BJ (cell line): Measurements from ENCODE around the gene NELL1. TPM values are rescaled to one million over a fixed set of nuclear protein-coding genes. Genes with fewer than 3 reads are reported as not detected.

Experiments
- CTCF ChIA-PET: fragments of 350-600 bp; formaldehyde crosslinking; extraction: SDS; loops from one replicate; lab custom pipeline; 2021; ENCODE audit warnings: antibody characterized with exemption, inconsistent platforms; lab: Yijun Ruan, JAX
- POLR2A ChIA-PET: fragments of 300-600 bp; sonication (Branson Sonifier 250); formaldehyde crosslinking; extraction: SDS; loops from one replicate; lab custom pipeline; 2021; ENCODE audit warnings: antibody characterized with exemption; lab: Charles Lee
- DNase-seq: peaks from one replicate; pipeline ENCODE4 v3.0.0-alpha.2; 2011; ENCODE audit warnings: low read depth
- H3K27me3 ChIP-seq: 2 replicates; pipeline ENCODE4 v1.6.0; 2011; ENCODE audit warnings: low read length; ENCODE audit not compliant: control insufficient read depth, insufficient read depth
- H3K36me3 ChIP-seq: 2 replicates; pipeline ENCODE4 v1.5.1; 2011; ENCODE audit warnings: low read length; ENCODE audit not compliant: control insufficient read depth, insufficient read depth
- H3K4me3 ChIP-seq: 2 replicates; pipeline ENCODE4 v1.5.1; 2011; ENCODE audit warnings: low read depth, mild to moderate bottlenecking, control low read depth, low read length
- polyA plus RNA-seq: library from polyadenylated mRNA; depleted of rRNA; stranded (reverse); fragments of >200 nt; gene quantifications from 2 replicates; pipeline ENCODE4 v1.2.3, GENCODE V29; 2011
- TF ChIP-seq, protein P1 (sequence below): IDR thresholded peaks from 2 replicates; pipeline ENCODE4 v1.5.1; 2011; ENCODE audit warnings: low read depth, mild to moderate bottlenecking, control low read depth, inconsistent platforms, low read length, moderate library complexity; ENCODE audit not compliant: insufficient read depth

Gene NELL1
- polyA plus RNA-seq, 1 experiment: not detected

- Histone ChIP-seq H3K27me3 (no peaks in the 10 kb centered on the region), H3K4me3 (no peak overlapping the region), H3K36me3 (no peaks in the 10 kb centered on the region)
- POLR2A ChIA-PET: no interaction called here
- DNase-seq: no peak
- TF ChIP-seq, protein P1, sequence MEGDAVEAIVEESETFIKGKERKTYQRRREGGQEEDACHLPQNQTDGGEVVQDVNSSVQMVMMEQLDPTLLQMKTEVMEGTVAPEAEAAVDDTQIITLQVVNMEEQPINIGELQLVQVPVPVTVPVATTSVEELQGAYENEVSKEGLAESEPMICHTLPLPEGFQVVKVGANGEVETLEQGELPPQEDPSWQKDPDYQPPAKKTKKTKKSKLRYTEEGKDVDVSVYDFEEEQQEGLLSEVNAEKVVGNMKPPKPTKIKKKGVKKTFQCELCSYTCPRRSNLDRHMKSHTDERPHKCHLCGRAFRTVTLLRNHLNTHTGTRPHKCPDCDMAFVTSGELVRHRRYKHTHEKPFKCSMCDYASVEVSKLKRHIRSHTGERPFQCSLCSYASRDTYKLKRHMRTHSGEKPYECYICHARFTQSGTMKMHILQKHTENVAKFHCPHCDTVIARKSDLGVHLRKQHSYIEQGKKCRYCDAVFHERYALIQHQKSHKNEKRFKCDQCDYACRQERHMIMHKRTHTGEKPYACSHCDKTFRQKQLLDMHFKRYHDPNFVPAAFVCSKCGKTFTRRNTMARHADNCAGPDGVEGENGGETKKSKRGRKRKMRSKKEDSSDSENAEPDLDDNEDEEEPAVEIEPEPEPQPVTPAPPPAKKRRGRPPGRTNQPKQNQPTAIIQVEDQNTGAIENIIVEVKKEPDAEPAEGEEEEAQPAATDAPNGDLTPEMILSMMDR: no peak
- CTCF ChIA-PET: no interaction called here
Observed at GRCh38 chr11:20759541-20759940, 90.2 kb downstream of the NELL1 start.

DNA sequence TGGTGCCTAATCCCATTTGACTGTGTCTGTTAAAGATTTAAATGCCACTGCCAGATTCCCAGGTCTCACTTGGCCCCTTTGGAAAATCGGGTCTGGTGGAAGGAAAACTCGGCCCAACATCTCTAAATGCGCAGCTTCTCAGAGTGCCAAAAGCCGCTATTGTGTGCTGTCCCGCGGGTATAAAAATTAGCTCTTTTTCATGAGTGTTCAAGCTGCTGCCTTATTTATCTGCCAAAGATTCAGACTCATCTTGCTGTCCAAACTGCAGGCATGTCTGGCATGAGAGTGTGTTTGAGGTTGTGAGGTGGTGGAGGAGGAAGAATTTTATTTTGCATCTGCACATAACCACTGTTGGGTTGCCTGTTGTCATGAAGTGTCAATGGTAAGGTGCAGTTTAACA, 91.4 kb downstream of the NELL1 start:
- TF ChIP-seq, protein P1: no peak
- Histone ChIP-seq H3K4me3 (no peak overlapping the region), H3K27me3 (no peaks in the 10 kb centered on the region), H3K36me3 (no peaks in the 10 kb centered on the region)
- POLR2A ChIA-PET: no interaction called here
- CTCF ChIA-PET: no interaction called here
- no peak for DNase-seq

DNA sequence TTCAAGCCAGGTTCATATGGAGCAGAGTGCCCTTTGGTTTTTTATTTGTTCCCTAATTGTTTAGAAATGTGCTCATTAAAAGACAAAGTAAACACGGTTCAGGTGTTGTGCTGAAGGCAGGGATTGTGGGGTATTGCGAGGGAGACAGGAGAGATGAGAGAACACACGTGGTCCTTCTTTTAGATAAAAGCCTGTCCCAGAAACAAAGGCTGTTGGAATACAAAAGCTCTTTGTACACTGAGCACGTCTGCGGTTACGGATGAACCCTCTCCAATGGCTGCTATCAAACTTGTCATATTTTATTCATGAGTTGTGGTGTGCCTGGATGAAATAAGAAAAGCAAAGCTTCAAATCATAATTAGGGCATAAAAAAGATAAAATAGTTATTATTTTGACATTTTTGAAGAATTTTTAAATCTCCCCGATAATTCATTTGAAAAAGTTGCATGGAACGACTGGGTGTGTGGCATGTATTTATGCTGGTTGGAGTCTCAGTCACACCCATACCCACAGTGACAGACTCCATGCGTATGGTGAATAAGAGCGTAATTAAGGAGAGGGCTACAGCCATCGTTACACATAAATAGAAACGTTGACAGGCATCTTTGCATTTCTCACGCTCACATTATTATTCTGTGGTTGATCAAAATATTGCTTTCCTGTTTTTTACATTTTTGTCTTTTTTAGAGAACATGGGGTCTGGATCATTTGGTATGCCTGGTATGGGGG, 92.9 kb downstream of the NELL1 start:
- ChIA-PET CTCF (no interaction called here), POLR2A (no interaction called here)
- no peak for DNase-seq
- no peak overlapping the region for H3K4me3 ChIP-seq
- no peaks in the 10 kb centered on the region for H3K36me3 ChIP-seq
- TF ChIP-seq, protein P1: no peak
- no peaks in the 10 kb centered on the region for H3K27me3 ChIP-seq

DNA sequence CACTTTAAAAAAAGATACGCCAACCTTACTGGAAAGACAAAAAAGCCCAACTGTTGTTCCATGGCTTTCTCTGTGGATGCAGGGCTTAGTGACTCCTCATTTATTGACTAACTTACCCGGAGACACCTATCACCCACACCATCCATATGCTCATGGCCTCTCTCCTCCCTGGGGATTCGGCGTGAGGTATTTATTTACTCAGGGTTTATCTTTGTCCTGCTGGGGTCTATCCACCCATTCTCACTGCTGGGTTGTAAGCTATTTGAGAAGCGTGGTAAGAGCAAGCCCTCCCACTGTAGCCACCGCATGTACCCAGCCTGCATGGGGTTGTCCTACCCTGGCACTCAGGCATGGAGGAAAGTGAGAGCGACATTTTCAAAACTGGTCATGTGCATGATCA, 93.6 kb downstream of the NELL1 start:
- DNase-seq: no peak
- H3K4me3 ChIP-seq: no peak overlapping the region
- H3K36me3 ChIP-seq: no peaks in the 10 kb centered on the region
- ChIA-PET CTCF (no interaction called here), POLR2A (no interaction called here)
- TF ChIP-seq, protein P1: no peak
- H3K27me3 ChIP-seq: no peaks in the 10 kb centered on the region

DNA sequence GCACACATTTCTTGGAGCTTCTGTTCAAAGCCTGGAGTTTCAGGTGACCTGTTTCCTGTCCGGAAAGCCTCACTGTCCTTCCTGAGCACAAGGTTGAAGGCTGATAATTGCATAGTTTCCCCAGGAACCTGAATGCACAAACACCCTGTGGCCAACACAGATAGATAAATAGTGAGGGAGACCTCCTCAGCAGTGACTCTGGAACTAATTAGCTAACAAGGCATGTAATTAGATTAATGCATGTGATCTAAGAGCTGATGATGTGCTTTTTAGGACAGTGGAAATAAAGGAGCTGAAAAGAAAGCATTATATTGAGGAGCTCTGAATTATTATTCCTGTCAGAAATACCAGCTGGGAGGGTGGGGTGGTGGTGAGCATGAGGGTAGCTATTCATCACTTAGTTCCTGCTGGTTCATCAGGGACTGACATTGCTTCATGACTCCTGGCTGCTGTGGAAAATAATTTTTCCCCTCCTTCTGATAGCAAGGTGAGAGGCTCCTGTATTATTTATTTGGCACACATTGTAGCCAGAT, 101.1 kb downstream of the NELL1 start:
- CTCF ChIA-PET: no interaction called here

More for the DNA sequence above, 101.1 kb downstream of the NELL1 start:
- DNase-seq: no peak
- Histone ChIP-seq H3K36me3 (no peaks in the 10 kb centered on the region), H3K4me3 (no peak overlapping the region), H3K27me3 (no peaks in the 10 kb centered on the region)
- TF ChIP-seq, protein P1: no peak
- POLR2A ChIA-PET: no interaction called here
